ENCODE measurements around the gene SLC10A1. TPM values are rescaled to one million over a fixed set of nuclear protein-coding genes. Genes with fewer than 3 reads are reported as not detected.
"Not testable (repeated sequence)": the region's sequence is repeated elsewhere in the genome, so short reads cannot be mapped to it uniquely, and the experiment has no call there.

The SLC10A1 gene
- total and polyA plus RNA-seq, 3 experiments from 2014 or later: not detected

DNA sequence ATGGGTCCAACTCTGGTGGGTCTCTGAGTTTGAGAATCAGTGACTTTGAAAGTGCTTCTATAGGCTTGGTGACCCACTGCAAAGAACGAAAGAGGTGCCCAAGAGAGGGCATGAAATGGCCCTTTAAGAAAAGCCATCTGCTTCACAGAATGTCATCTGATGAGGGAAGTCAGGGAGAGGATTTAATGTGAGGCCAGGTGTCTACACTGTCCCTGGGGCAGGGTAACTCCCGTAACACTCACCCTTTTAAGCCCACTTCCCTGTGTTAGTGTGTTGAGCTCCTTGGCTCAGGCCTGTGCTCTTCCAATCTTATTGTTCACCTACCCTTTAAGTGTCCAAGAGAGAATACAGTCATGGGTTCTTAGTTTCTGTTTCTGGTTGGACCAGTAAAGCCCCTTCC is 46.5 kb downstream of the SLC10A1 start:
- Mint-ChIP-seq H3K9me3 (no peaks in the 10 kb centered on the region), H3K4me1 (peaks cover 6 to 11% (median 11%) of the 10 kb centered on the region in 3 donors), H3K36me3 (no peaks in the 10 kb centered on the region), H3K27me3 (peaks cover 3% of the 10 kb centered on the region in 2 donors), H3K4me3 (no peak overlapping the region), H3K27ac (no peak overlapping the region)
- no peak overlapping the region for H3K4me3 ChIP-seq (ENCODE audit: low read length)
- H3K27me3 ChIP-seq (ENCODE audit: insufficient read depth, low read length, poor library complexity, severe bottlenecking): no peaks in the 10 kb centered on the region
- H3K9me3 ChIP-seq (ENCODE audit: low read length): no peaks in the 10 kb centered on the region
- no peak for DNase-seq
- no peaks in the 10 kb centered on the region for H3K36me3 ChIP-seq (ENCODE audit: insufficient read depth, low read length)
- peaks cover 9% of the 10 kb centered on the region for H3K4me1 ChIP-seq (ENCODE audit: insufficient read depth, low read length)
- no peak overlapping the region for H3K27ac ChIP-seq (ENCODE audit: low read depth, low read length)
- ChIA-PET POLR2A (no interaction called here), CTCF (no interaction called here)

DNA sequence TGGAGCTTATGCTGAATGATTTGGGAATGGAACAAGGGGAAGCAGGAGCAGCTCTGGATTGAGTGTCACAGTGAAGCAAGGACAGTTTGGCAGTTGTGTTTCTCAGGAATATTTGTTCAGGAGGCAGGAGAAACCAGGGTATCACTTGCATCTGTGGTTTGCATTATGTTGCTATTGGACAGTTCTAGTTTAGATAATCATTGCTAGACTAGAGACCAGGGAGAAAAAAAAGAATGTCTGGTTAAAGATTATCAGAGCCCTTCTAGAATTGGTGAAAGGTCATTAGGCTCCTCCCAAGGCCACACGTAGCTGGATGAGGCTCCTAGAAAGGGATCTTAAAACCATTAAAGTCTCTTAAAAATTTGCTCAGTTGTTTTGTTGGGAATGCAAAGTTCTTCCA is 47.1 kb downstream of the SLC10A1 start:
- CTCF ChIA-PET: no interaction called here
- H3K27ac ChIP-seq (ENCODE audit: low read depth, low read length): no peak overlapping the region
- POLR2A ChIA-PET: no interaction called here
- Mint-ChIP-seq H3K9me3 (no peaks in the 10 kb centered on the region), H3K36me3 (no peaks in the 10 kb centered on the region), H3K4me3 (no peak overlapping the region), H3K4me1 (peaks cover 2 to 7% (median 7%) of the 10 kb centered on the region in 3 donors), H3K27ac (no peak overlapping the region), H3K27me3 (peaks cover 3% of the 10 kb centered on the region in 2 donors)
- H3K9me3 ChIP-seq (ENCODE audit: low read length): no peaks in the 10 kb centered on the region
- DNase-seq: no peak
- H3K4me3 ChIP-seq (ENCODE audit: low read length): no peak overlapping the region
- no peaks in the 10 kb centered on the region for H3K27me3 ChIP-seq (ENCODE audit: insufficient read depth, low read length, poor library complexity, severe bottlenecking)
- H3K4me1 ChIP-seq (ENCODE audit: insufficient read depth, low read length): peaks cover 4% of the 10 kb centered on the region
- no peaks in the 10 kb centered on the region for H3K36me3 ChIP-seq (ENCODE audit: insufficient read depth, low read length)

DNA sequence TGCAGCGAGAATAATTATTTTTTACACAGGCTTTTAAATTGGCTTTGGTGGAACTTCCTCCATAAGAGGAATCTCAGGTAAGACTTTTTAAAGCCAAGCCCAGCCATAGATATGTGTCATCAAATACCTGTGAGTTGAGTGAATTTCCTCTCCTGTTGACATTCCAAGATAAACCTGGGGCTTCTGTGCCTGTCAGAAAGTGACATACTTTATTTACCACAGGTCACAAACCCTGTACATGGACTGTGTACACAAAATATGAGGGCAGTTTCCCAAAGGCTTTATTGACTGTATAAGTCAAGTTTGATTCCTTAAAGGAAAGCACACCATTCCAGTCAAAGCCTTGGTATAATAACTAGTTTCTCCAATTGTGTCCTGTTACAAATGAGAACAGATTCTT is 56.0 kb downstream of the SLC10A1 start:
- Mint-ChIP-seq H3K27ac (no peak overlapping the region), H3K4me1 (peaks cover 0 to 4% (median 3%) of the 10 kb centered on the region in 3 donors), H3K27me3 (peaks cover 0 to under 1% of the 10 kb centered on the region in 2 donors), H3K4me3 (no peak overlapping the region), H3K36me3 (no peaks in the 10 kb centered on the region), H3K9me3 (peaks cover 0 to 3% (median 0%) of the 10 kb centered on the region in 5 donors)
- POLR2A ChIA-PET: no interaction called here
- peaks cover 2% of the 10 kb centered on the region for H3K4me1 ChIP-seq (ENCODE audit: insufficient read depth, low read length)
- H3K9me3 ChIP-seq (ENCODE audit: low read length): no peaks in the 10 kb centered on the region
- H3K36me3 ChIP-seq (ENCODE audit: insufficient read depth, low read length): no peaks in the 10 kb centered on the region
- no peak for DNase-seq
- no peak overlapping the region for H3K27ac ChIP-seq (ENCODE audit: low read depth, low read length)
- H3K27me3 ChIP-seq (ENCODE audit: insufficient read depth, low read length, poor library complexity, severe bottlenecking): no peaks in the 10 kb centered on the region
- CTCF ChIA-PET: interaction anchor here (1.2 to 1.5 kb wide), 3 partner anchors 14 to 166 kb away, joined by 3 to 6 read pairs (median 3); no protein-coding TSS in a partner anchor
- no peak overlapping the region for H3K4me3 ChIP-seq (ENCODE audit: low read length)

GRCh38 chr14:69736405-69736804 is 60.6 kb downstream of the SLC10A1 start:
- H3K9me3 ChIP-seq (ENCODE audit: low read length); H3K27ac Mint-ChIP-seq; H3K4me3 ChIP-seq (ENCODE audit: low read length); H3K4me1 Mint-ChIP-seq; H3K27ac ChIP-seq (ENCODE audit: low read depth, low read length); H3K36me3 ChIP-seq (ENCODE audit: insufficient read depth, low read length); H3K4me1 ChIP-seq (ENCODE audit: insufficient read depth, low read length); H3K9me3 Mint-ChIP-seq; DNase-seq; H3K27me3 ChIP-seq (ENCODE audit: insufficient read depth, low read length, poor library complexity, severe bottlenecking); H3K36me3 Mint-ChIP-seq; H3K4me3 Mint-ChIP-seq; POLR2A ChIA-PET: not testable (repeated sequence)
- peaks cover 4 to 15% of the 10 kb centered on the region in 2 donors for H3K27me3 Mint-ChIP-seq
- CTCF ChIA-PET: interaction anchor here (1.1 to 2.4 kb wide), 2 partner anchors 9 to 152 kb away, joined by 4 to 9 read pairs; no protein-coding TSS in a partner anchor

DNA sequence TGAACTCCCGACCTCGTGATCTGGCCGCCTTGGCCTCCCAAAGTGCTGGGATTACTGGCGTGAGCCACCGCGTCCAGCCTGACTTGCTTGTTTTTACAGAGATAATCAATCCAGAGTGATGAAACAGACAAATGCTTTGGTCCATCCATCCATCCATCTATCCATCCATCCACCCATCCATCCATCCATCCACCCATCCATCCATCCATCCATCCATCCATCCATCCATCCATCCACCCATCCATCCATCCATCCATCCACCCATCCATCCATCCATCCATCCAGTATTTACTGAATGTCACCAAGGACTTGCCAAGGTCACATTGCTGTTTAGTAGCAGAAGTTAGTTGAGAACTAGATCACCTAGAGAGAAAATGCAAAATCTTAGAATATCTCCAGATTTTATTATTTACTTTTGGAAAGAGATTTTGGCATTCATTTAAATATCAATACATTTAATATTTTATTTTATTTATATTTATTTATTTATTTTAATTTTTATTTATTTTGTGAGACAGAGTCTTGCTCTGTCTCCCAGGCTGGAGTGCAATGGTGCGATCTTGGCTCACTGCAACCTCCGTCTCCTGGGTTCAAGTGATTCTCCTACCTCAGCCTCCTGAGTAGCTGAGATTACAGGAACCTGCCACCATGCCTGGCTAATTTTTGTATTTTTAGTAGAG is 65.0 kb downstream of the SLC10A1 start:
- H3K4me3 Mint-ChIP-seq; H3K9me3 Mint-ChIP-seq; POLR2A ChIA-PET; H3K27me3 ChIP-seq (ENCODE audit: insufficient read depth, low read length, poor library complexity, severe bottlenecking); H3K36me3 ChIP-seq (ENCODE audit: insufficient read depth, low read length); H3K9me3 ChIP-seq (ENCODE audit: low read length); H3K27ac Mint-ChIP-seq; DNase-seq; H3K27ac ChIP-seq (ENCODE audit: low read depth, low read length); H3K4me1 ChIP-seq (ENCODE audit: insufficient read depth, low read length); CTCF ChIA-PET; H3K36me3 Mint-ChIP-seq; H3K4me3 ChIP-seq (ENCODE audit: low read length): not testable (repeated sequence)
- Mint-ChIP-seq H3K27me3 (peaks cover 4 to 15% of the 10 kb centered on the region in 2 donors), H3K4me1 (peaks cover 10 to 25% (median 20%) of the 10 kb centered on the region in 3 donors)

DNA sequence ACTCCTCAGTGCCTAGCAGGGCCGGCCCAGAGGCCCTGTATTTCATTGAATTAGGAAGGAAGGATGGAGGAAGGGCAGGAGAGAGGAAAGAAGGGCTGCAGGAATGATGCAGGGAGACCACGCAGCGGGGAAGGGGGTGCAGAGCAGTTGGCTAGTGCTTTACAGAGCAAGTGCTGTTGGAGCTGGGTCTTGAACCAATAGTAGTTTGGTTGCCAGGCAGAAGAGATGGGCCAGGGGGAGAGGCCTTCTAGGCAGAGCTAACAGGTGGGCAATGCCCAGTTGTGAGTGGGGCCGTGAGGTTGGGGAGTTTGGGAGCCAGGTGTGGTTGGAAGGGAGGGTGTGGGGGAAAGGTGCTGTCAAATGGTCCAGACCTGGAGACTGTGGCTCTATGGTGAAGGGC is 69.2 kb downstream of the SLC10A1 start:
- CTCF ChIA-PET: interaction anchor here (0.8 to 3.6 kb wide), 13 partner anchors 9 to 154 kb away, joined by 3 to 50 read pairs (median 6); partner anchors contain the start of gene SRSF5
- H3K4me3 Mint-ChIP-seq: peak overlapping the region in 3 of 7 donors; percentile 31 to 78 (median 65)
- no peak overlapping the region for H3K27ac ChIP-seq (ENCODE audit: low read depth, low read length)
- no peaks in the 10 kb centered on the region for H3K27me3 ChIP-seq (ENCODE audit: insufficient read depth, low read length, poor library complexity, severe bottlenecking)
- peaks cover 0 to under 1% of the 10 kb centered on the region in 2 donors for H3K27me3 Mint-ChIP-seq
- peaks cover 20 to 36% (median 28%) of the 10 kb centered on the region in 3 donors for H3K4me1 Mint-ChIP-seq
- no peaks in the 10 kb centered on the region for H3K36me3 Mint-ChIP-seq
- peaks cover 11% of the 10 kb centered on the region for H3K4me1 ChIP-seq (ENCODE audit: insufficient read depth, low read length)
- no peaks in the 10 kb centered on the region for H3K9me3 Mint-ChIP-seq
- H3K4me3 ChIP-seq (ENCODE audit: low read length): no peak overlapping the region
- DNase-seq: no peak
- H3K9me3 ChIP-seq (ENCODE audit: low read length): no peaks in the 10 kb centered on the region
- H3K36me3 ChIP-seq (ENCODE audit: insufficient read depth, low read length): no peaks in the 10 kb centered on the region
- POLR2A ChIA-PET: no interaction called here
- H3K27ac Mint-ChIP-seq: peak overlapping the region in 7 of 8 donors; percentile 72 to 97 (median 87)

DNA sequence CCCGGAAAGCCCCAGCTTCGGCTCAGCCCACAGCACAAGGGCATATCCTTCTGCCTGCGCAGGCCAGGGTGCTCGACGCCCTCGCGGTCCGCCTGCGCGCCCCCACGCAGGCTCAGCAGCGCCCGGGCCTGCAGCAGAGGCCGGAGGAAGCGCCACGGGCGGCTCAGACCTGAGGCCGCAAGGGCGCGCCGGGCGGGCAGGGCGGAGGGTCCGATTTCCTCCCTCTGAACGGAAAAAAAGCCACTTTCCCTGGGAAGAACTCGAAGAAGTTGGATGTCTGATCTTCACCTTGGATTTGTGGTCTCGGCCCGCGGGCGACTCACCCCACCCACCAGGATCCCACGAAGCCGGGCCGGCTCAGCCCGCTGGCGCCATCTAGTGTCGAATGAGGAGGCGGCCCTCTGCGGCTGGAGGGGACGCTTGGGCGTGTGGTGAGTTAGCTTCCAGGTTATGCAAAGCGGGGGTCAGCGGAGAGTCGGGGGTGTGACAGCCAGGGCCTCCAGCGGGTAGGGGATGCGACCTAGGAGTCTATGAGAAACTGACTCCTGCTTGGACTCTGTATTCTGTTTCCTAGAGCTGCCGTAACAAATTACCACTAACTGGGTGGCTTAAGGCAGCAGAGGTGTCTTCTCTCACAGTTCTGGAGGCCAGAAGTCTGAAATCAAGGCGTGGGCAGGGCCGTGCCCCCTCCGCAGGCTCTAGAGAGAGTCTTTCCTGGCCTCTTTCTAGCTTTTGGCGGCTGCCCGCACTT is 70.1 kb downstream of the SLC10A1 start:
- Mint-ChIP-seq H3K27me3 (no peaks in the 10 kb centered on the region), H3K36me3 (no peaks in the 10 kb centered on the region), H3K27ac (peak overlapping the region; percentile 51 to 97 (median 88)), H3K4me3 (peak overlapping the region; percentile 10 to 87 (median 78)), H3K4me1 (peaks cover 20 to 36% (median 28%) of the 10 kb centered on the region in 3 donors), H3K9me3 (no peaks in the 10 kb centered on the region)
- Histone ChIP-seq H3K36me3 (ENCODE audit: insufficient read depth, low read length) (no peaks in the 10 kb centered on the region), H3K27ac (ENCODE audit: low read depth, low read length) (peak overlapping the region; percentile 43), H3K4me1 (ENCODE audit: insufficient read depth, low read length) (peaks cover 11% of the 10 kb centered on the region), H3K4me3 (ENCODE audit: low read length) (peak overlapping the region; percentile 51), H3K9me3 (ENCODE audit: low read length) (no peaks in the 10 kb centered on the region), H3K27me3 (ENCODE audit: insufficient read depth, low read length, poor library complexity, severe bottlenecking) (no peaks in the 10 kb centered on the region)
- peak; percentile 76 to 83 (median 78) for DNase-seq
- CTCF ChIA-PET: interaction anchor here (0.6 to 3.6 kb wide), 37 partner anchors 9 to 155 kb away, joined by 3 to 50 read pairs (median 4); partner anchors contain the start of genes SRSF5 and SUSD6
- POLR2A ChIA-PET: interaction anchor here (1.4 kb wide), 1 partner anchor 40 kb away, joined by 6 read pairs; the partner anchor contains the start of gene SRSF5
